Measurements from ENCODE around the gene COG8. TPM values are rescaled to one million over a fixed set of nuclear protein-coding genes. Genes with fewer than 3 reads are reported as not detected.
A peak's percentile ranks its signal among the peaks of the same experiment; 100 is the strongest.

COG8 gene
- total and polyA plus RNA-seq, 9 of the 15 experiments (the other 6 are each of a cell fraction or from before 2014, with no cell fraction given), result 3.7 to 42.6 (median 30.1) TPM

DNA sequence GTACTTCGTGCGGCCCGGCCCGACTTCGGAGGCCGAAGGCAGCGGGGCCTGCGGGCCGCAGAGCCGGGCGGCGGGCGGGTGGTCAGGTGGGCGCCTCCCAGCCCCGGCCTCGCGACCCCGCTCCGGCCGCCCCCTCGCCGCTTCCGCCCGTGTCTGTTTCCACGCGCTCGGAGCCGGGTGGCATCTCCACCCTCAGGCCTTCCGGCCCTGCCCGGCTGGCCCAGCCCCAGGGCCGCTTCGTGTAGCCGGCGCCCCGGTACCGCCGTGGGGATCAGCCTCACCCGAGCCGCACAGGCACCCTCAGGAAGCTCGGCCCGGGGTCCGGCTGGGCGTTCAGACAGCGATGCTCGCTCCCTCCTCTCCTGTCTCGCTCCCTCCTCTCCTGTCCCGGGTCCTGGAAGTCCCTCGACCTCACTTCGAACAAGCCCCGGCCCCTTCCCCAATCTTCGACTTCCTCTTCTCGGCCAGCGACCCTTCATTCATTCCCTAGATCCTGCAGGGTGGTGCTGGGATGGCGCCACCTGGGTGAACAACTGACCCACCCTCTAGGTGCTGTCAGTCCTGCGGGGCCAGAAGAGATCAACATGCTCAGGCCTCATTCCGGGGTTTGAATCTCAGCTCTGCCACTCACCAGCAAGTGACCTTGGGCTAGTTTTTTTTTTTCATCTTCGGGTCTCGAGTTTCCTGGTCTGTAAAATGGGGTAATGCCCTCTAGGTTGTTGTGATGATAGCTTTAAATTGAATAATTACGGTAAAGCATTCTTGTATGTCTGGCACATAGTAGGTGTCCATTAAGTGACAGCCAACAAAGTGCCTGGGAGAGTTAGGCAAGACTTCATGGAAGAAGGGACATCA lies 27.6 kb downstream of the COG8 start (continued):
- TF ChIP-seq ZNF143 (CRISPR knock-in tag; IDR thresholded peaks at IDR 0.05) (no peak), SMC3 (conservative IDR thresholded peaks at IDR 0.05; ENCODE audit: insufficient read depth, low read depth, low read length) (no peak), DNMT1 (IDR thresholded peaks at IDR 0.05) (no peak), MED1 (CRISPR knock-in tag; IDR thresholded peaks at IDR 0.05; ENCODE audit: borderline replicate concordance) (0 out of 2 replicates have a peak, but pooled peaks have one; percentile 32), HSF4 (CRISPR knock-in tag; IDR thresholded peaks at IDR 0.05; ENCODE audit: borderline replicate concordance) (no peak), CBFB (CRISPR knock-in tag; IDR thresholded peaks at IDR 0.05) (no peak), ATF1 (CRISPR knock-in tag; IDR thresholded peaks at IDR 0.05) (no peak), ATF1 (tag; IDR thresholded peaks at IDR 0.05) (0 out of 2 replicates have a peak, but pooled peaks have one; percentile 1), FOXP1 (CRISPR knock-in tag; IDR thresholded peaks at IDR 0.05) (0 out of 2 replicates have a peak, but pooled peaks have one; percentile 64), RUNX1 (IDR thresholded peaks at IDR 0.05; ENCODE audit: low read depth) (no peak), NCOR1 (IDR thresholded peaks at IDR 0.05) (no peak), MTA1 (IDR thresholded peaks at IDR 0.05; ENCODE audit: borderline replicate concordance) (no peak), NR1H2 (CRISPR knock-in tag; IDR thresholded peaks at IDR 0.05) (no peak), SP1 (CRISPR knock-in tag; IDR thresholded peaks at IDR 0.05) (no peak), XRCC5 (IDR thresholded peaks at IDR 0.05; ENCODE audit: low read depth, low read length) (no peak), EP300 (IDR thresholded peaks at IDR 0.05; ENCODE audit: low read length) (no peak), SIRT6 (IDR thresholded peaks at IDR 0.05; ENCODE audit: low read depth, low read length) (no peak), HNRNPH1 (optimal IDR thresholded peaks at IDR 0.05; ENCODE audit: low read depth, low read length) (no peak)
- TF ChIP-seq, protein P1, sequence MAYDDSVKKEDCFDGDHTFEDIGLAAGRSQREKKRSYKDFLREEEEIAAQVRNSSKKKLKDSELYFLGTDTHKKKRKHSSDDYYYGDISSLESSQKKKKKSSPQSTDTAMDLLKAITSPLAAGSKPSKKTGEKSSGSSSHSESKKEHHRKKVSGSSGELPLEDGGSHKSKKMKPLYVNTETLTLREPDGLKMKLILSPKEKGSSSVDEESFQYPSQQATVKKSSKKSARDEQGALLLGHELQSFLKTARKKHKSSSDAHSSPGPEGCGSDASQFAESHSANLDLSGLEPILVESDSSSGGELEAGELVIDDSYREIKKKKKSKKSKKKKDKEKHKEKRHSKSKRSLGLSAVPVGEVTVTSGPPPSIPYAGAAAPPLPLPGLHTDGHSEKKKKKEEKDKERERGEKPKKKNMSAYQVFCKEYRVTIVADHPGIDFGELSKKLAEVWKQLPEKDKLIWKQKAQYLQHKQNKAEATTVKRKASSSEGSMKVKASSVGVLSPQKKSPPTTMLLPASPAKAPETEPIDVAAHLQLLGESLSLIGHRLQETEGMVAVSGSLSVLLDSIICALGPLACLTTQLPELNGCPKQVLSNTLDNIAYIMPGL (CRISPR knock-in tag; IDR thresholded peaks at IDR 0.05), result peak; percentile 68; the same call in 1 of the 2 replicates
- TF ChIP-seq, protein P2, sequence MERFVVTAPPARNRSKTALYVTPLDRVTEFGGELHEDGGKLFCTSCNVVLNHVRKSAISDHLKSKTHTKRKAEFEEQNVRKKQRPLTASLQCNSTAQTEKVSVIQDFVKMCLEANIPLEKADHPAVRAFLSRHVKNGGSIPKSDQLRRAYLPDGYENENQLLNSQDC (CRISPR knock-in tag; IDR thresholded peaks at IDR 0.05), result no peak
- TF ChIP-seq, protein P3, sequence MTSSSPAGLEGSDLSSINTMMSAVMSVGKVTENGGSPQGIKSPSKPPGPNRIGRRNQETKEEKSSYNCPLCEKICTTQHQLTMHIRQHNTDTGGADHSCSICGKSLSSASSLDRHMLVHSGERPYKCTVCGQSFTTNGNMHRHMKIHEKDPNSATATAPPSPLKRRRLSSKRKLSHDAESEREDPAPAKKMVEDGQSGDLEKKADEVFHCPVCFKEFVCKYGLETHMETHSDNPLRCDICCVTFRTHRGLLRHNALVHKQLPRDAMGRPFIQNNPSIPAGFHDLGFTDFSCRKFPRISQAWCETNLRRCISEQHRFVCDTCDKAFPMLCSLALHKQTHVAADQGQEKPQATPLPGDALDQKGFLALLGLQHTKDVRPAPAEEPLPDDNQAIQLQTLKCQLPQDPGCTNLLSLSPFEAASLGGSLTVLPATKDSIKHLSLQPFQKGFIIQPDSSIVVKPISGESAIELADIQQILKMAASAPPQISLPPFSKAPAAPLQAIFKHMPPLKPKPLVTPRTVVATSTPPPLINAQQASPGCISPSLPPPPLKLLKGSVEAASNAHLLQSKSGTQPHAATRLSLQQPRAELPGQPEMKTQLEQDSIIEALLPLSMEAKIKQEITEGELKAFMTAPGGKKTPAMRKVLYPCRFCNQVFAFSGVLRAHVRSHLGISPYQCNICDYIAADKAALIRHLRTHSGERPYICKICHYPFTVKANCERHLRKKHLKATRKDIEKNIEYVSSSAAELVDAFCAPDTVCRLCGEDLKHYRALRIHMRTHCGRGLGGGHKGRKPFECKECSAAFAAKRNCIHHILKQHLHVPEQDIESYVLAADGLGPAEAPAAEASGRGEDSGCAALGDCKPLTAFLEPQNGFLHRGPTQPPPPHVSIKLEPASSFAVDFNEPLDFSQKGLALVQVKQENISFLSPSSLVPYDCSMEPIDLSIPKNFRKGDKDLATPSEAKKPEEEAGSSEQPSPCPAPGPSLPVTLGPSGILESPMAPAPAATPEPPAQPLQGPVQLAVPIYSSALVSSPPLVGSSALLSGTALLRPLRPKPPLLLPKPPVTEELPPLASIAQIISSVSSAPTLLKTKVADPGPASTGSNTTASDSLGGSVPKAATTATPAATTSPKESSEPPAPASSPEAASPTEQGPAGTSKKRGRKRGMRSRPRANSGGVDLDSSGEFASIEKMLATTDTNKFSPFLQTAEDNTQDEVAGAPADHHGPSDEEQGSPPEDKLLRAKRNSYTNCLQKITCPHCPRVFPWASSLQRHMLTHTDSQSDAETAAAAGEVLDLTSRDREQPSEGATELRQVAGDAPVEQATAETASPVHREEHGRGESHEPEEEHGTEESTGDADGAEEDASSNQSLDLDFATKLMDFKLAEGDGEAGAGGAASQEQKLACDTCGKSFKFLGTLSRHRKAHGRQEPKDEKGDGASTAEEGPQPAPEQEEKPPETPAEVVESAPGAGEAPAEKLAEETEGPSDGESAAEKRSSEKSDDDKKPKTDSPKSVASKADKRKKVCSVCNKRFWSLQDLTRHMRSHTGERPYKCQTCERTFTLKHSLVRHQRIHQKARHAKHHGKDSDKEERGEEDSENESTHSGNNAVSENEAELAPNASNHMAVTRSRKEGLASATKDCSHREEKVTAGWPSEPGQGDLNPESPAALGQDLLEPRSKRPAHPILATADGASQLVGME (CRISPR knock-in tag; IDR thresholded peaks at IDR 0.05), result 0 out of 2 replicates have a peak, but pooled peaks have one; percentile 35

All from K562 (cell line).